OCI-LY7 (cell line): ENCODE data around the gene ALG9.

Experiments
- EZH2phosphoT487 ChIP-seq: fragments of 200-600 bp; sonication (generic); IDR thresholded peaks from 2 replicates; pipeline ENCODE4 v1.6.1; 2018; ENCODE audit warnings: low read depth, borderline replicate concordance, mild to moderate bottlenecking, mixed run types, antibody characterized with exemption, low read length, moderate library complexity, mixed read lengths
- TF ChIP-seq, protein P1 (sequence below): fragments of 200-600 bp; sonication (generic); conservative IDR thresholded peaks from 2 replicates; pipeline ENCODE4 v1.5.1; 2014; ENCODE audit warnings: mild to moderate bottlenecking, antibody characterized with exemption, low read length, moderate library complexity, mixed read lengths

- TF ChIP-seq, protein P1, sequence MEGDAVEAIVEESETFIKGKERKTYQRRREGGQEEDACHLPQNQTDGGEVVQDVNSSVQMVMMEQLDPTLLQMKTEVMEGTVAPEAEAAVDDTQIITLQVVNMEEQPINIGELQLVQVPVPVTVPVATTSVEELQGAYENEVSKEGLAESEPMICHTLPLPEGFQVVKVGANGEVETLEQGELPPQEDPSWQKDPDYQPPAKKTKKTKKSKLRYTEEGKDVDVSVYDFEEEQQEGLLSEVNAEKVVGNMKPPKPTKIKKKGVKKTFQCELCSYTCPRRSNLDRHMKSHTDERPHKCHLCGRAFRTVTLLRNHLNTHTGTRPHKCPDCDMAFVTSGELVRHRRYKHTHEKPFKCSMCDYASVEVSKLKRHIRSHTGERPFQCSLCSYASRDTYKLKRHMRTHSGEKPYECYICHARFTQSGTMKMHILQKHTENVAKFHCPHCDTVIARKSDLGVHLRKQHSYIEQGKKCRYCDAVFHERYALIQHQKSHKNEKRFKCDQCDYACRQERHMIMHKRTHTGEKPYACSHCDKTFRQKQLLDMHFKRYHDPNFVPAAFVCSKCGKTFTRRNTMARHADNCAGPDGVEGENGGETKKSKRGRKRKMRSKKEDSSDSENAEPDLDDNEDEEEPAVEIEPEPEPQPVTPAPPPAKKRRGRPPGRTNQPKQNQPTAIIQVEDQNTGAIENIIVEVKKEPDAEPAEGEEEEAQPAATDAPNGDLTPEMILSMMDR, result no peak
- no peak for TF ChIP-seq EZH2phosphoT487
Observed at GRCh38 chr11:111811445-111811844, 59.9 kb downstream of the ALG9 start.
